ENCODE data around the gene CYTH1.

- TF ChIP-seq EP300 (IDR thresholded peaks at IDR 0.05; ENCODE audit: borderline replicate concordance in 1 of 2, low read depth in 1 of 2, low read length in 1 of 2) (no peak), GABPA (IDR thresholded peaks at IDR 0.05; ENCODE audit: low read depth) (no peak), RAD21 (IDR thresholded peaks at IDR 0.05; ENCODE audit: low read length) (no peak), POLR2AphosphoS5 (IDR thresholded peaks at IDR 0.05; ENCODE audit: low read depth, low read length) (no peak), RXRA (IDR thresholded peaks at IDR 0.05; ENCODE audit: borderline replicate concordance, low read depth) (no peak), RCOR1 (IDR thresholded peaks at IDR 0.05; ENCODE audit: low read length) (no peak), SIN3A (IDR thresholded peaks at IDR 0.05; ENCODE audit: borderline replicate concordance, low read depth, low read length) (no peak), TAF1 (IDR thresholded peaks at IDR 0.05; ENCODE audit: borderline replicate concordance, low read depth, low read length) (no peak)
- TF ChIP-seq, protein P1, sequence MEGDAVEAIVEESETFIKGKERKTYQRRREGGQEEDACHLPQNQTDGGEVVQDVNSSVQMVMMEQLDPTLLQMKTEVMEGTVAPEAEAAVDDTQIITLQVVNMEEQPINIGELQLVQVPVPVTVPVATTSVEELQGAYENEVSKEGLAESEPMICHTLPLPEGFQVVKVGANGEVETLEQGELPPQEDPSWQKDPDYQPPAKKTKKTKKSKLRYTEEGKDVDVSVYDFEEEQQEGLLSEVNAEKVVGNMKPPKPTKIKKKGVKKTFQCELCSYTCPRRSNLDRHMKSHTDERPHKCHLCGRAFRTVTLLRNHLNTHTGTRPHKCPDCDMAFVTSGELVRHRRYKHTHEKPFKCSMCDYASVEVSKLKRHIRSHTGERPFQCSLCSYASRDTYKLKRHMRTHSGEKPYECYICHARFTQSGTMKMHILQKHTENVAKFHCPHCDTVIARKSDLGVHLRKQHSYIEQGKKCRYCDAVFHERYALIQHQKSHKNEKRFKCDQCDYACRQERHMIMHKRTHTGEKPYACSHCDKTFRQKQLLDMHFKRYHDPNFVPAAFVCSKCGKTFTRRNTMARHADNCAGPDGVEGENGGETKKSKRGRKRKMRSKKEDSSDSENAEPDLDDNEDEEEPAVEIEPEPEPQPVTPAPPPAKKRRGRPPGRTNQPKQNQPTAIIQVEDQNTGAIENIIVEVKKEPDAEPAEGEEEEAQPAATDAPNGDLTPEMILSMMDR (IDR thresholded peaks at IDR 0.05) = no peak
- TF ChIP-seq, protein P2, sequence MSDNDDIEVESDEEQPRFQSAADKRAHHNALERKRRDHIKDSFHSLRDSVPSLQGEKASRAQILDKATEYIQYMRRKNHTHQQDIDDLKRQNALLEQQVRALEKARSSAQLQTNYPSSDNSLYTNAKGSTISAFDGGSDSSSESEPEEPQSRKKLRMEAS (IDR thresholded peaks at IDR 0.05; ENCODE audit: low read depth) = no peak
- TF ChIP-seq, protein P3, sequence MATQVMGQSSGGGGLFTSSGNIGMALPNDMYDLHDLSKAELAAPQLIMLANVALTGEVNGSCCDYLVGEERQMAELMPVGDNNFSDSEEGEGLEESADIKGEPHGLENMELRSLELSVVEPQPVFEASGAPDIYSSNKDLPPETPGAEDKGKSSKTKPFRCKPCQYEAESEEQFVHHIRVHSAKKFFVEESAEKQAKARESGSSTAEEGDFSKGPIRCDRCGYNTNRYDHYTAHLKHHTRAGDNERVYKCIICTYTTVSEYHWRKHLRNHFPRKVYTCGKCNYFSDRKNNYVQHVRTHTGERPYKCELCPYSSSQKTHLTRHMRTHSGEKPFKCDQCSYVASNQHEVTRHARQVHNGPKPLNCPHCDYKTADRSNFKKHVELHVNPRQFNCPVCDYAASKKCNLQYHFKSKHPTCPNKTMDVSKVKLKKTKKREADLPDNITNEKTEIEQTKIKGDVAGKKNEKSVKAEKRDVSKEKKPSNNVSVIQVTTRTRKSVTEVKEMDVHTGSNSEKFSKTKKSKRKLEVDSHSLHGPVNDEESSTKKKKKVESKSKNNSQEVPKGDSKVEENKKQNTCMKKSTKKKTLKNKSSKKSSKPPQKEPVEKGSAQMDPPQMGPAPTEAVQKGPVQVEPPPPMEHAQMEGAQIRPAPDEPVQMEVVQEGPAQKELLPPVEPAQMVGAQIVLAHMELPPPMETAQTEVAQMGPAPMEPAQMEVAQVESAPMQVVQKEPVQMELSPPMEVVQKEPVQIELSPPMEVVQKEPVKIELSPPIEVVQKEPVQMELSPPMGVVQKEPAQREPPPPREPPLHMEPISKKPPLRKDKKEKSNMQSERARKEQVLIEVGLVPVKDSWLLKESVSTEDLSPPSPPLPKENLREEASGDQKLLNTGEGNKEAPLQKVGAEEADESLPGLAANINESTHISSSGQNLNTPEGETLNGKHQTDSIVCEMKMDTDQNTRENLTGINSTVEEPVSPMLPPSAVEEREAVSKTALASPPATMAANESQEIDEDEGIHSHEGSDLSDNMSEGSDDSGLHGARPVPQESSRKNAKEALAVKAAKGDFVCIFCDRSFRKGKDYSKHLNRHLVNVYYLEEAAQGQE (IDR thresholded peaks at IDR 0.05; ENCODE audit: low read depth, low read length) = no peak
These were observed 3.1 kb upstream of the CYTH1 start for GRCh38 chr17:78785011-78785662.
